ENCODE measurements around the gene MARCKSL1. TPM values are rescaled to one million over a fixed set of nuclear protein-coding genes. Genes with fewer than 3 reads are reported as not detected.
"Not testable (repeated sequence)": the region's sequence is repeated elsewhere in the genome, so short reads cannot be mapped to it uniquely, and the experiment has no call there.

Gene MARCKSL1
- total and polyA plus RNA-seq, 7 donors: 4.1 to 158 (median 9.7) TPM

DNA sequence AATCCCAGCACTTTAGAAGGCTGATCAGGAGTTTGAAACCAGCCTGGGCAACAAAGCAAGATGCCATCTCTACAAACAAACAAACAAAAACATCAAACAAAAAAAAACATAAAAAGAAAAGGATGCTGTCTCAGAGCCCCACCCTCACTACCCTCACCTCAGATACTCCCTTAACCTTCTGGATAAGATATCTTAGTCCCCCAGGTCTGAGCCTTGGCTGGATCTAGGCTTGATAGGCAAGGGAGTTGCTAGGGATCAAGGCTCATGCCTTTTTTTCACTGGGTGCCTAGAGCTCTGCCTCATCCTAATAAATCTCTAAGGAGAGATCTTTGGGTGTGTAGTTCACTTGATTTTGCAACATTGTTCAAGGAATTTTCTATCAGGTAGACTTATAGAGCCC, 36.7 kb downstream of the MARCKSL1 start:
- peaks cover 2 to 22% (median 13%) of the 10 kb centered on the region in 4 donors for H3K36me3 ChIP-seq
- intact Hi-C loops (cut with DNase I): no loop called here
- H3K9me3 ChIP-seq: no peaks in the 10 kb centered on the region
- TF ChIP-seq POLR2AphosphoS5 (IDR thresholded peaks at IDR 0.05) (no peak), POLR2A (IDR thresholded peaks at IDR 0.05) (no peak), EP300 (IDR thresholded peaks at IDR 0.05) (no peak)
- no peak for DNase-seq
- H3K4me3 ChIP-seq: no peak overlapping the region
- no peak overlapping the region for H3K27ac ChIP-seq
- H3K27me3 ChIP-seq: no peaks in the 10 kb centered on the region
- H3K4me1 ChIP-seq: no peaks in the 10 kb centered on the region

DNA sequence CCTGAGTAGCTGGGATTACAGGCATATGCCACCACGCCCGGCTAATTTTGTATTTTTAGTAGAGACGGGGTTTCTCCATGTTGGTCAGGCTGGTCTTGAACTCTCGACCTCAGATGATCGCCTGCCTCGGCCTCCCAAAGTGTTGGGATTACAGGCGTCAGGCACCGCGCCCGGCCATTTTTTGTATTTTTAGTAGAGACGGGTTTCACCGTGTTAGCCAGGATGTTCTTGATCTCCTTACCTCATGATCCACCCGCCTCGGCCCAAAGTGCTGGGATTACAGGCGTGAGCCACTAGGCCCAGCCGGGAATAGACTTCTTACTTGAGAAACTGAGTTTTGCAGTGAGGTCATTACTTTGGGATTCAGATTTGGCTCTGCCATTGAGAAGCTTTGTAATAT, 37.8 kb downstream of the MARCKSL1 start:
- H3K9me3 ChIP-seq; intact Hi-C loops (cut with DNase I); H3K27me3 ChIP-seq; H3K4me3 ChIP-seq; DNase-seq; H3K4me1 ChIP-seq; H3K27ac ChIP-seq: not testable (repeated sequence)
- WGBS, 2 donors: 96 to 97% methylated on average over 16 of the region's 16 CpGs
- H3K36me3 ChIP-seq: peaks cover 0 to 11% (median 8%) of the 10 kb centered on the region in 4 donors

DNA sequence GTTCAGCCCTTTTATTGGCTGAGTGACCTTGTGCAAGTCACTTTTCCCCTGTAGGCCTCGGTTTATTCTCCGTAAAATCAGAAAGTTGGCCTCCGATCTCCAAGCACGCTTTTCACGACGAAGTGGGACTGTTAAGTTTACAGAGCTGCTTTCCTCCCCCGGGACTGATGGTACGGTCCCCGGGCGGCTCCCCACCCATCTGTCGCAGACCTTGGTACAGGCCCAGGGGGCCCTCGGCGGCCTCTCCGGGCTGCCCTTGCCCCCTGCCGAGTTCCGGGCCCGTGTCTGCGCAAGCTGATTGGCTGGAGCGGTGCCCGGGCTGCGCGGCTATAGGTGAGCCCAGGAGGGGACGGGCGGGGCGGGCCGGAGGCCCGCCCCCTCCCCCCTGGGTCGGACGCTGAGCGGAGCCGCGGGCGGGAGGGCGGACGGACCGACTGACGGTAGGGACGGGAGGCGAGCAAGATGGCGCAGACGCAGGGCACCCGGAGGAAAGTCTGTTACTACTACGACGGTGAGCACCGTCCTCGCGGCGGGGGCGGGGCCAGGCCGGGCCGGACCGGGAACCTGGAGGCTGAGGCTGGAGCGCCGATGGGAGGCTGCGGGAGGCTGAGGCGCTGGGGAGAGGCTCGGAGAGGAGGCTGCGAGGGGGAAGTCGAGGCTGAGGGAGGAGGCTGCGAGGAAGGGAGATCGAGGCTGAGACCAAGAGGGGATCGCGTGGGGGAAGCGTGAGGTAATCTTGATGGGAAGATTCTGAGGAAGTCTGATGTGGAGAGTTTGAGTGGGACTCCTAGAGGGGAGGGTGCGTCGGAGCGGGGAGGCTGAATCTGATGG, 44.1 kb downstream of the MARCKSL1 start, which contains the start of gene HDAC1:
Gene HDAC1, plus strand, starts transcription at position 376 of the 831 bp plus-strand sequence. Its CDS starts 87 bp downstream, at position 463.
- TF ChIP-seq, protein P1, sequence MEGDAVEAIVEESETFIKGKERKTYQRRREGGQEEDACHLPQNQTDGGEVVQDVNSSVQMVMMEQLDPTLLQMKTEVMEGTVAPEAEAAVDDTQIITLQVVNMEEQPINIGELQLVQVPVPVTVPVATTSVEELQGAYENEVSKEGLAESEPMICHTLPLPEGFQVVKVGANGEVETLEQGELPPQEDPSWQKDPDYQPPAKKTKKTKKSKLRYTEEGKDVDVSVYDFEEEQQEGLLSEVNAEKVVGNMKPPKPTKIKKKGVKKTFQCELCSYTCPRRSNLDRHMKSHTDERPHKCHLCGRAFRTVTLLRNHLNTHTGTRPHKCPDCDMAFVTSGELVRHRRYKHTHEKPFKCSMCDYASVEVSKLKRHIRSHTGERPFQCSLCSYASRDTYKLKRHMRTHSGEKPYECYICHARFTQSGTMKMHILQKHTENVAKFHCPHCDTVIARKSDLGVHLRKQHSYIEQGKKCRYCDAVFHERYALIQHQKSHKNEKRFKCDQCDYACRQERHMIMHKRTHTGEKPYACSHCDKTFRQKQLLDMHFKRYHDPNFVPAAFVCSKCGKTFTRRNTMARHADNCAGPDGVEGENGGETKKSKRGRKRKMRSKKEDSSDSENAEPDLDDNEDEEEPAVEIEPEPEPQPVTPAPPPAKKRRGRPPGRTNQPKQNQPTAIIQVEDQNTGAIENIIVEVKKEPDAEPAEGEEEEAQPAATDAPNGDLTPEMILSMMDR (IDR thresholded peaks at IDR 0.05): no peak
- TF ChIP-seq POLR2AphosphoS5 (IDR thresholded peaks at IDR 0.05) (peak; percentile 49 to 83 (median 79)), POLR2A (IDR thresholded peaks at IDR 0.05) (peak; percentile 20 to 37), EP300 (IDR thresholded peaks at IDR 0.05) (peak in 1 of 4 donors; percentile 7)
- WGBS, 2 donors: 0 to 1% methylated on average over 67 of the region's 67 CpGs
- H3K4me3 ChIP-seq: peak within 1 kb of the TSS; percentile 69 to 92 (median 86)
- H3K4me1 ChIP-seq: peaks cover 0 to 13% (median 9%) of the 10 kb centered on the region in 4 donors
- peak; percentile 98 for DNase-seq
- intact Hi-C loops (cut with DNase I): loop anchor here (1.0 to 5.0 kb wide), 2 partner anchors 51 to 115 kb away; partner anchors contain the start of gene TXLNA
- no peaks in the 10 kb centered on the region for H3K27me3 ChIP-seq
- H3K9me3 ChIP-seq: no peaks in the 10 kb centered on the region
- no peaks in the 10 kb centered on the region for H3K36me3 ChIP-seq
- H3K27ac ChIP-seq: peak within 1 kb of the TSS; percentile 79 to 88 (median 85)

DNA sequence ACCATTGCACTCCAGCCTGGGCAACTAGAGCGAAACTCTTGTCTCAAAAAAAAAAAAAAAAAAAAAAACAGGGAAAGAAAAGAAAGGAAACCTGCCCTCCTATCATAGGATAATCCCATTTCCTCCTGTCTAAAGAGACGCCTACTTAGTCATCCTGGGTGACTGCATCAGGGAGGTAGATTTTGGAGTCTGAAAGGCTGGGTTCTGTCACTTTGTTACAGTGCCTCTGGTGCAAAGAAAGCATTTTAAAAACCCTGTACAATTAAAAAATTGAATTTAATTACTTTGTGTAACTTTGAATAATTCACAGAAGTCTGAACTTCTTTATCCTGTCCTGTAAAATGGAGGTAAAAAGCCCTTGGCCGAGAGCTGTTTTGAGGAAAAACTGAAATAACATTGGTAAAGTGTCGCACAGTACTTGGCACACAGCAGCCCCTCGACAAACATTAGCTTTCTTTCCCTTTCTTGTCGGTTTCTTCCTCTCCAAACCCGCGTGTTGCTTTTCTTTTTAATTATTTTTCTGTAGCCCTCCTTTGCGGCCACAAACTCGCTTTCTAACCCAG, 44.8 kb downstream of the MARCKSL1 start:
- H3K4me3 ChIP-seq: peak overlapping the region; percentile 69 to 92 (median 86)
- TF ChIP-seq EP300 (IDR thresholded peaks at IDR 0.05): no peak
- TF ChIP-seq POLR2AphosphoS5 (IDR thresholded peaks at IDR 0.05): no peak
- TF ChIP-seq, protein P1 (IDR thresholded peaks at IDR 0.05): no peak
- no peak for TF ChIP-seq POLR2A (IDR thresholded peaks at IDR 0.05)
- peaks cover 0 to 13% (median 9%) of the 10 kb centered on the region in 4 donors for H3K4me1 ChIP-seq
- H3K36me3 ChIP-seq: no peaks in the 10 kb centered on the region
- 22 to 44% methylated on average over 10 of the region's 10 CpGs for WGBS, 2 donors
- H3K27me3 ChIP-seq: no peaks in the 10 kb centered on the region
- intact Hi-C loops (cut with DNase I): loop anchor here (5.0 kb wide), 1 partner anchor 114 kb away; the partner anchor contains the start of gene TXLNA
- no peak for DNase-seq
- peak overlapping the region; percentile 79 to 88 (median 85) for H3K27ac ChIP-seq
- no peaks in the 10 kb centered on the region for H3K9me3 ChIP-seq

DNA sequence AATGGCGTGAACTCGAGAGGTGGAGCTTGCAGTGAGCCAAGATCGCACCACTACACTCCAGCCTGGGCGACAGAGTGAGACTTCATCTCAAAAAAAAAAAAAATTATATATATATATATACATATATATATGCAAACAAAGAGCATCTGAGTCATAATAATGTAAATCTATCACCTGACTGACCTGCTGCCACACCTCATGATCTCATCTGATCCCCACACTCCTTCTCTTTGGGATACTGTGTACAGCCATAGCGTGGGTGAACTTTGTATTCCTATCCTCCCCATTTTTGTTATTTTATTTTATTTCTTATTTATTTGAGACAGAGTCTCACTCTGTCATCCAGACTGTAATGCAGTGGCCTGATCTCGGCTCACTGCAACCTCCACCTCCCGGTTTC, 46.8 kb downstream of the MARCKSL1 start:
- H3K4me1 ChIP-seq: peaks cover 0 to 13% (median 9%) of the 10 kb centered on the region in 4 donors
- no peaks in the 10 kb centered on the region for H3K36me3 ChIP-seq
- DNase-seq: no peak
- WGBS, 2 donors: 75 to 92% methylated on average over 7 of the region's 7 CpGs
- no peaks in the 10 kb centered on the region for H3K9me3 ChIP-seq
- no peak overlapping the region for H3K4me3 ChIP-seq
- no peaks in the 10 kb centered on the region for H3K27me3 ChIP-seq
- no peak overlapping the region for H3K27ac ChIP-seq
- TF ChIP-seq EP300 (IDR thresholded peaks at IDR 0.05) (no peak), POLR2A (IDR thresholded peaks at IDR 0.05) (no peak), POLR2AphosphoS5 (IDR thresholded peaks at IDR 0.05) (no peak)
- TF ChIP-seq, protein P1 (IDR thresholded peaks at IDR 0.05): no peak
- intact Hi-C loops (cut with DNase I): no loop called here
